ENCODE data around the gene CHRND.
"Not testable (repeated sequence)": the region's sequence is repeated elsewhere in the genome, so short reads cannot be mapped to it uniquely, and the experiment has no call there.

CHRND gene

GRCh38 chr2:232528746-232529460 lies 2.9 kb downstream of the CHRND start:
- no peak for DNase-seq

- DNase-seq = no peak
Observed at GRCh38 chr2:232529806-232530547, 4.0 kb downstream of the CHRND start.

- DNase-seq = no peak
Observed at GRCh38 chr2:232530626-232531260, 4.8 kb downstream of the CHRND start.

- DNase-seq = no peak
Observed at GRCh38 chr2:232532419-232532818, 6.5 kb downstream of the CHRND start.

GRCh38 chr2:232532821-232533220 lies 6.9 kb downstream of the CHRND start:
- not testable (repeated sequence) for DNase-seq

- no peak for DNase-seq
Observed at GRCh38 chr2:232533944-232534710, 8.2 kb downstream of the CHRND start.

- no peak for DNase-seq
Observed at GRCh38 chr2:232534940-232535651, 9.1 kb downstream of the CHRND start.

- DNase-seq = no peak
Observed at GRCh38 chr2:232535761-232536530, 10.0 kb downstream of the CHRND start.

- DNase-seq = no peak
Observed at GRCh38 chr2:232537079-232537478, 11.1 kb downstream of the CHRND start.

GRCh38 chr2:232537499-232537898 lies 11.5 kb downstream of the CHRND start:
- DNase-seq = no peak

- no peak for DNase-seq
Observed at GRCh38 chr2:232538671-232539070, 12.7 kb downstream of the CHRND start.

GRCh38 chr2:232539298-232540231 lies 13.6 kb downstream of the CHRND start, which contains the start of gene CHRNG:
Gene CHRNG (plus strand): TSS chr2:232539692. CDS start chr2:232539748, 56 bp downstream.
- no peak for DNase-seq

- DNase-seq = no peak
Observed at GRCh38 chr2:232540441-232541041, 14.6 kb downstream of the CHRND start.

GRCh38 chr2:232541195-232541960 lies 15.4 kb downstream of the CHRND start:
- no peak for DNase-seq

- DNase-seq = no peak
Observed at GRCh38 chr2:232541961-232542714, 16.2 kb downstream of the CHRND start.

- DNase-seq = no peak
Observed at GRCh38 chr2:232542715-232543467, 16.9 kb downstream of the CHRND start.

GRCh38 chr2:232543491-232543890 lies 17.5 kb downstream of the CHRND start:
- DNase-seq = no peak

Data from NCI-H2029 (cell line).